H7 (cell line): ENCODE measurements around the gene CSRNP2. TPM values are rescaled to one million over a fixed set of nuclear protein-coding genes. Genes with fewer than 3 reads are reported as not detected.

Experiments used
- DNase-seq: peaks from one replicate; pipeline ENCODE4 v3.0.0; 2012
- H3K27me3 ChIP-seq: 2 replicates; pipeline ENCODE4 v1.6.0; 2011; ENCODE audit warnings: mild to moderate bottlenecking, low read length; ENCODE audit not compliant: control insufficient read depth, insufficient read depth
- H3K36me3 ChIP-seq: replicated peaks from 2 replicates; pipeline ENCODE4 v1.5.1; 2011; ENCODE audit warnings: low read length; ENCODE audit not compliant: control insufficient read depth, insufficient read depth
- H3K4me3 ChIP-seq: 2 replicates; pipeline ENCODE4 v1.5.1; 2011; ENCODE audit warnings: low read depth, mild to moderate bottlenecking, control low read depth, low read length, moderate library complexity; ENCODE audit not compliant: insufficient read depth
- total RNA-seq: library from RNA; depleted of rRNA; stranded (reverse); fragments of >200 nt; shearing (Covaris generic); gene quantifications from 2 replicates; pipeline ENCODE4 v1.2.3, GENCODE V29; 2014; rRNA removed

The CSRNP2 gene
- 22.2 and 24.7 TPM in 2 replicates for total RNA-seq

GRCh38 chr12:51083126-51083833 lies at the start of gene CSRNP2:
Gene CSRNP2 (minus strand): TSS chr12:51083596. CDS start chr12:51076561, 7,035 bp downstream.
- Histone ChIP-seq H3K36me3 (no peaks in the 10 kb centered on the region), H3K27me3 (no peaks in the 10 kb centered on the region), H3K4me3 (peak within 1 kb of the TSS; percentile 82)
- peak; percentile 98 for DNase-seq

GRCh38 chr12:51132693-51133092 lies 49.3 kb upstream of the CSRNP2 start:
- no peaks in the 10 kb centered on the region; the same call in 1 of the 2 replicates for H3K36me3 ChIP-seq
- no peak for DNase-seq
- no peak overlapping the region for H3K4me3 ChIP-seq
- no peaks in the 10 kb centered on the region for H3K27me3 ChIP-seq

- H3K27me3 ChIP-seq = no peaks in the 10 kb centered on the region
- DNase-seq = no peak
- H3K36me3 ChIP-seq = no peaks in the 10 kb centered on the region
- H3K4me3 ChIP-seq = no peak overlapping the region
Observed at GRCh38 chr12:51131745-51132521, 48.5 kb upstream of the CSRNP2 start.

- no peak for DNase-seq
- H3K36me3 ChIP-seq = peaks cover 2% of the 10 kb centered on the region
- H3K4me3 ChIP-seq = no peak overlapping the region
- no peaks in the 10 kb centered on the region for H3K27me3 ChIP-seq
Observed at GRCh38 chr12:51128919-51129318, 45.5 kb upstream of the CSRNP2 start.

GRCh38 chr12:51127050-51127729 lies 43.8 kb upstream of the CSRNP2 start:
- H3K27me3 ChIP-seq = no peaks in the 10 kb centered on the region
- no peak for DNase-seq
- H3K36me3 ChIP-seq = peaks cover 2% of the 10 kb centered on the region
- no peak overlapping the region for H3K4me3 ChIP-seq

- Histone ChIP-seq H3K4me3 (no peak overlapping the region), H3K36me3 (peaks cover 2% of the 10 kb centered on the region), H3K27me3 (no peaks in the 10 kb centered on the region)
- DNase-seq = no peak
Observed at GRCh38 chr12:51126297-51126696, 42.9 kb upstream of the CSRNP2 start.

- Histone ChIP-seq H3K27me3 (no peaks in the 10 kb centered on the region), H3K4me3 (no peak overlapping the region), H3K36me3 (peaks cover 2% of the 10 kb centered on the region)
- peak; percentile 14 for DNase-seq
Observed at GRCh38 chr12:51124504-51124903, 41.1 kb upstream of the CSRNP2 start.

GRCh38 chr12:51122844-51123243 lies 39.4 kb upstream of the CSRNP2 start:
- H3K27me3 ChIP-seq = no peaks in the 10 kb centered on the region
- no peak overlapping the region for H3K4me3 ChIP-seq
- no peak for DNase-seq
- peaks cover 2% of the 10 kb centered on the region for H3K36me3 ChIP-seq

- no peak for DNase-seq
- no peak overlapping the region for H3K4me3 ChIP-seq
- H3K27me3 ChIP-seq = no peaks in the 10 kb centered on the region
- peaks cover 3% of the 10 kb centered on the region; the same call in 1 of the 2 replicates for H3K36me3 ChIP-seq
Observed at GRCh38 chr12:51118706-51119105, 35.3 kb upstream of the CSRNP2 start.

- Histone ChIP-seq H3K27me3 (no peaks in the 10 kb centered on the region), H3K4me3 (no peak overlapping the region), H3K36me3 (peaks cover 7% of the 10 kb centered on the region)
- no peak for DNase-seq
Observed at GRCh38 chr12:51115533-51115932, 32.1 kb upstream of the CSRNP2 start.

- Histone ChIP-seq H3K36me3 (peaks cover 14% of the 10 kb centered on the region), H3K27me3 (no peaks in the 10 kb centered on the region), H3K4me3 (no peak overlapping the region)
- DNase-seq = no peak
Observed at GRCh38 chr12:51108136-51108535, 24.7 kb upstream of the CSRNP2 start.

GRCh38 chr12:51103977-51104376 lies 20.6 kb upstream of the CSRNP2 start:
- peaks cover 14% of the 10 kb centered on the region for H3K36me3 ChIP-seq
- DNase-seq = no peak
- no peaks in the 10 kb centered on the region for H3K27me3 ChIP-seq
- H3K4me3 ChIP-seq = no peak overlapping the region

GRCh38 chr12:51098611-51099010 lies 15.2 kb upstream of the CSRNP2 start:
- Histone ChIP-seq H3K36me3 (peaks cover 20% of the 10 kb centered on the region), H3K27me3 (no peaks in the 10 kb centered on the region), H3K4me3 (no peak overlapping the region)
- no peak for DNase-seq

- H3K27me3 ChIP-seq = no peaks in the 10 kb centered on the region
- H3K36me3 ChIP-seq = peaks cover 8% of the 10 kb centered on the region
- no peak for DNase-seq
- no peak overlapping the region for H3K4me3 ChIP-seq
Observed at GRCh38 chr12:51090705-51091229, 7.4 kb upstream of the CSRNP2 start.
